Inflammatory macrophage (primary cell): Measurements from ENCODE around the gene ZBTB7B.

ENCODE experiments used
- DNase-seq, 2 donors: peaks; one replicate each; pipeline ENCODE4 v3.0.0-alpha.2; 2020 to 2022

ZBTB7B gene

GRCh38 chr1:155040358-155041093 lies 37.9 kb downstream of the ZBTB7B start:
- no peak for DNase-seq

GRCh38 chr1:155042789-155043188 lies 40.2 kb downstream of the ZBTB7B start:
- no peak for DNase-seq

- DNase-seq, result no peak
Observed at GRCh38 chr1:155043301-155043702, 40.7 kb downstream of the ZBTB7B start.

- DNase-seq, result no peak
Observed at GRCh38 chr1:155043793-155044192, 41.2 kb downstream of the ZBTB7B start.

- no peak for DNase-seq
Observed at GRCh38 chr1:155044365-155044764, 41.8 kb downstream of the ZBTB7B start.

- peak; percentile 91 for DNase-seq
Observed at GRCh38 chr1:155044812-155045657, 42.4 kb downstream of the ZBTB7B start.

- no peak for DNase-seq
Observed at GRCh38 chr1:155048449-155049334, 46.1 kb downstream of the ZBTB7B start.

GRCh38 chr1:155049651-155050559 lies 47.3 kb downstream of the ZBTB7B start:
- no peak for DNase-seq

- DNase-seq, result peak; percentile 91 to 92
Observed at GRCh38 chr1:155050560-155051341, 48.1 kb downstream of the ZBTB7B start, which contains the start of gene ADAM15. ADAM15 (plus strand) TSS chr1:155051316; CDS start chr1:155051387, 71 bp downstream.

- DNase-seq, result no peak
Observed at GRCh38 chr1:155051342-155051776, 48.8 kb downstream of the ZBTB7B start.

GRCh38 chr1:155051777-155052398 lies 49.3 kb downstream of the ZBTB7B start:
- DNase-seq, result peak; percentile 47 to 55

GRCh38 chr1:155052439-155053395 lies 50.1 kb downstream of the ZBTB7B start:
- no peak for DNase-seq

GRCh38 chr1:155053531-155054105 lies 51.0 kb downstream of the ZBTB7B start:
- DNase-seq, result no peak

GRCh38 chr1:155057104-155057503 lies 54.5 kb downstream of the ZBTB7B start:
- DNase-seq, result no peak

GRCh38 chr1:155057788-155058211 lies 55.2 kb downstream of the ZBTB7B start:
- DNase-seq, result no peak

GRCh38 chr1:155060736-155061135 lies 58.1 kb downstream of the ZBTB7B start:
- no peak for DNase-seq

- peak; percentile 82 to 84 for DNase-seq
Observed at GRCh38 chr1:155061381-155062150, 59.0 kb downstream of the ZBTB7B start.
